CD14-positive monocyte (primary cell): ENCODE results near the gene MADD. TPM values are rescaled to one million over a fixed set of nuclear protein-coding genes. Genes with fewer than 3 reads are reported as not detected.

Experiments used
- DNase-seq, 3 donors: peaks; one replicate each; pipeline ENCODE4 v3.0.0-alpha.2; 2011 to 2022
- H2AFZ ChIP-seq: 2 replicates; pipeline ENCODE4 v1.6.0; 2012; ENCODE audit warnings: mild to moderate bottlenecking, low read depth, low read length, inconsistent platforms; ENCODE audit not compliant: insufficient read depth, poor library complexity, severe bottlenecking
- H3K27ac ChIP-seq, 2 donors: 1 replicate in 1 of 2; 2 replicates in 1 of 2; pipeline ENCODE4 v1.5.1; 2012 to 2013; ENCODE audit warnings: low read length in 2 of 2, control low read depth in 1 of 2, inconsistent platforms in 1 of 2, low read depth in 1 of 2, mild to moderate bottlenecking in 1 of 2
- H3K27me3 ChIP-seq, 2 donors: one replicate each; pipeline versions ENCODE4 v1.6.0 to v1.6.1; 2011 to 2013; ENCODE audit warnings: low read length in 2 of 2; ENCODE audit not compliant: control insufficient read depth in 2 of 2, insufficient read depth in 2 of 2
- H3K36me3 ChIP-seq, 2 donors: replicated peaks in 1 of 2; 1 replicate in 1 of 2; 2 replicates in 1 of 2; pipeline versions ENCODE4 v1.5.1 to v1.6.1; 2012 to 2013; ENCODE audit warnings: low read length in 2 of 2, control low read depth in 1 of 2, inconsistent platforms in 1 of 2, mild to moderate bottlenecking in 1 of 2; ENCODE audit not compliant: insufficient read depth in 2 of 2, control insufficient read depth in 1 of 2
- H3K4me1 ChIP-seq, 2 donors: 1 replicate in 1 of 2; 2 replicates in 1 of 2; pipeline versions ENCODE4 v1.5.1 to v1.6.1; 2012 to 2013; ENCODE audit warnings: low read length in 2 of 2, control low read depth in 1 of 2, inconsistent platforms in 1 of 2, mild to moderate bottlenecking in 1 of 2, moderate library complexity in 1 of 2; ENCODE audit not compliant: insufficient read depth in 2 of 2, control insufficient read depth in 1 of 2
- H3K4me2 ChIP-seq: replicated peaks from 2 replicates; pipeline ENCODE3; 2012; ENCODE audit warnings: low read length, moderate library complexity, mild to moderate bottlenecking; ENCODE audit not compliant: poor library complexity, severe bottlenecking; ENCODE audit errors: extremely low read depth
- H3K4me3 ChIP-seq, 3 experiments: fragments of 200-600 bp in 1 of 3; sonication (generic) in 1 of 3; replicated peaks in 1 of 3; 1 replicate in 2 of 3; 2 replicates in 1 of 3; pipeline ENCODE4 v1.5.1; 2011 to 2013; ENCODE audit warnings: low read length in 3 of 3, mild to moderate bottlenecking in 3 of 3, control low read depth in 2 of 3, low read depth in 2 of 3, inconsistent platforms in 1 of 3, moderate library complexity in 1 of 3
- H3K79me2 ChIP-seq: 2 replicates; pipeline ENCODE4 v1.6.0; 2012; ENCODE audit warnings: mild to moderate bottlenecking, control low read depth, inconsistent platforms, low read length, moderate library complexity; ENCODE audit not compliant: insufficient read depth
- H3K9ac ChIP-seq: 2 replicates; pipeline ENCODE4 v1.6.0; 2017; ENCODE audit warnings: low read length, mild to moderate bottlenecking; ENCODE audit not compliant: insufficient read depth, poor library complexity, severe bottlenecking
- H3K9me3 ChIP-seq, 2 donors: replicated peaks in 1 of 2; 1 replicate in 1 of 2; 2 replicates in 1 of 2; pipeline versions ENCODE4 v1.5.1 to v1.6.1; 2012 to 2013; ENCODE audit warnings: low read length in 2 of 2, control low read depth in 1 of 2; ENCODE audit not compliant: control insufficient read depth in 1 of 2, insufficient read depth in 1 of 2
- H4K20me1 ChIP-seq: 2 replicates; pipeline ENCODE4 v1.6.0; 2012; ENCODE audit warnings: mild to moderate bottlenecking, low read length, control low read depth, moderate library complexity; ENCODE audit not compliant: insufficient read depth
- H3K27ac Mint-ChIP-seq, 7 donors: one replicate each; pipeline ENCODE4 v1.8.0; 2020; ENCODE audit warnings: mild to moderate bottlenecking in 7 of 7, mixed read lengths in 7 of 7, moderate library complexity in 6 of 7, inconsistent platforms in 2 of 7
- H3K27me3 Mint-ChIP-seq, 3 donors: one replicate each; pipeline ENCODE4 v1.8.0; 2021 to 2022; ENCODE audit warnings: low read depth in 3 of 3, mild to moderate bottlenecking in 3 of 3, mixed read lengths in 3 of 3, moderate library complexity in 3 of 3, inconsistent platforms in 1 of 3
- H3K36me3 Mint-ChIP-seq, 2 donors: one replicate each; pipeline ENCODE4 v1.8.0; 2020; ENCODE audit warnings: mixed read lengths in 2 of 2, inconsistent platforms in 1 of 2, mild to moderate bottlenecking in 1 of 2
- H3K4me1 Mint-ChIP-seq: one replicate; pipeline ENCODE4 v1.8.0; 2020; ENCODE audit warnings: mild to moderate bottlenecking, mixed read lengths
- H3K4me3 Mint-ChIP-seq, 2 donors: one replicate each; pipeline ENCODE4 v1.8.0; 2020; ENCODE audit warnings: mild to moderate bottlenecking in 2 of 2, mixed read lengths in 2 of 2, moderate library complexity in 1 of 2
- H3K9me3 Mint-ChIP-seq, 7 donors: one replicate each; pipeline ENCODE4 v1.8.0; 2020 to 2022; ENCODE audit warnings: mixed read lengths in 7 of 7, mild to moderate bottlenecking in 6 of 7, moderate library complexity in 6 of 7, inconsistent platforms in 2 of 7
- WGBS: methylation state at CpG from one replicate; pipeline ENCODE4 v1.1.5; 2013; ENCODE audit warnings: missing lambda C conversion rate; ENCODE audit not compliant: insufficient coverage; 5-methylcytosine and 5-hydroxymethylcytosine counted together
- intact Hi-C, 2 donors: fragments of 100-400 bp; cut with micrococcal nuclease; formaldehyde crosslinking; loops; one replicate each; pipeline versions ENCODE4 v1.15.0 to v1.15.1; 2023
- polyA plus RNA-seq, 3 donors: library from polyadenylated mRNA; depleted of rRNA in 1 of 3; unstranded in 2 of 3; stranded (reverse) in 1 of 3; fragments of 300-500 nt in 2 of 3; fragments of >200 nt in 1 of 3; fragmentation: Illumina TruSeq in 2 of 3; gene quantifications; 1 replicate in 2 of 3; 2 replicates in 1 of 3; pipeline ENCODE4 v1.2.3, GENCODE V29; 2012 to 2021
- TF ChIP-seq, protein P1 (sequence below): fragments of 200-600 bp; IDR thresholded peaks from one replicate; pipeline ENCODE4 v1.8.0; 2022; ENCODE audit warnings: antibody characterized with exemption, mild to moderate bottlenecking

MADD gene
- polyA plus RNA-seq, 3 donors: 6.4 to 58.1 (median 12.2) TPM

DNA sequence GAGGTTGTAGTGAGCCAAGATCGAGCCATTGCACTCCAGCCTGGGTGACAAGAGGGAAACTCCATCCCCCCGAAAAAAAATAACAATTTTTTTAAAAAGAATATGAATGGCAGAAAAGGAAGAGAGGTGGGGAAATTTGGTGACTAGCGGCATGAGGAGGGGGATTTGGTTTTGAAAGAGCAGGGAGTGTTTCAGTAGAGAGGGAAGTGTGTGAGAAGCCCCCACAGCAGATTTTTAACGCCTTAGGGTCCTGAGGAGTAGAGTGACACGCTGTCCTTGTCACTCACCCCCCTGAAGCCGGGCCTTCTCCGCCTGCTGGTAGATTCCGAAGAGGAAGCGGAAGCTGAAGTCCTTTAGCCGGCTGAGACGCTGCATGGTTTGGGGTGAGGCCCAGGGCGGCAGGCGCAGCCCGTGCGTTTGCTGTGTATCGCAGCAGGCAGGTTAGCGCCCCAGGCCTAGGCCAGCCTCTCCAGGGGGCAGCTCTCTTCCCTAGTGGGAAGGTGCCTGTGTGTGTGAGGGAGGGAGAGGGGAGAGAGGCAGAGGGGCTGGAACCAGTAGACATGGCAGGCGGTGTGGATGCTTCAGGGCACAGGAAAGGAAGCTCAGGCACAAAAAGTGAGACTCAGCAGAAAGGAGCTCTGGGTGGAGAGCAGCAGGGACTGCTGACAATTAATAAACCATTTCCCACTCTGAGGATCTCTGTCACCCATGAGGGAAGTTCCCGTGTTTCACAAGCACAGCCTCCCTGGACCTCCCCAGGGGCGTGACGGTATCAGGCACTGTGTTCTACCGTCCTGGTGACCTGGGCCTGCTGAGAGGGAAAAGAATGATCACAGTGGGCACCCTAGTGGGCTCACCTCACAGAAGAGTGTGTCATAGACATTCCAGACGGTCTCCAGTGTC is 25.2 kb upstream of the MADD start:
- TF ChIP-seq, protein P1, sequence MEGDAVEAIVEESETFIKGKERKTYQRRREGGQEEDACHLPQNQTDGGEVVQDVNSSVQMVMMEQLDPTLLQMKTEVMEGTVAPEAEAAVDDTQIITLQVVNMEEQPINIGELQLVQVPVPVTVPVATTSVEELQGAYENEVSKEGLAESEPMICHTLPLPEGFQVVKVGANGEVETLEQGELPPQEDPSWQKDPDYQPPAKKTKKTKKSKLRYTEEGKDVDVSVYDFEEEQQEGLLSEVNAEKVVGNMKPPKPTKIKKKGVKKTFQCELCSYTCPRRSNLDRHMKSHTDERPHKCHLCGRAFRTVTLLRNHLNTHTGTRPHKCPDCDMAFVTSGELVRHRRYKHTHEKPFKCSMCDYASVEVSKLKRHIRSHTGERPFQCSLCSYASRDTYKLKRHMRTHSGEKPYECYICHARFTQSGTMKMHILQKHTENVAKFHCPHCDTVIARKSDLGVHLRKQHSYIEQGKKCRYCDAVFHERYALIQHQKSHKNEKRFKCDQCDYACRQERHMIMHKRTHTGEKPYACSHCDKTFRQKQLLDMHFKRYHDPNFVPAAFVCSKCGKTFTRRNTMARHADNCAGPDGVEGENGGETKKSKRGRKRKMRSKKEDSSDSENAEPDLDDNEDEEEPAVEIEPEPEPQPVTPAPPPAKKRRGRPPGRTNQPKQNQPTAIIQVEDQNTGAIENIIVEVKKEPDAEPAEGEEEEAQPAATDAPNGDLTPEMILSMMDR: no peak
- Histone ChIP-seq H3K27me3 (no peaks in the 10 kb centered on the region), H3K4me2 (no peak overlapping the region), H3K4me3 (no peak overlapping the region), H3K9ac (no peak overlapping the region), H3K9me3 (no peaks in the 10 kb centered on the region), H3K27ac (peak overlapping the region; percentile 44 to 60), H3K4me1 (peaks cover 15 to 20% of the 10 kb centered on the region in 2 donors), H4K20me1 (no peaks in the 10 kb centered on the region), H3K36me3 (peaks cover 55 to 73% of the 10 kb centered on the region in 2 donors), H3K79me2 (peaks cover 22% of the 10 kb centered on the region), H2AFZ (no peak overlapping the region)
- H3K4me3 Mint-ChIP-seq: no peak overlapping the region
- intact Hi-C loops: loop anchor here (5.0 to 10.0 kb wide), 2 partner anchors 310 to 312 kb away; partner anchors contain the start of gene CSTPP1 (in 1 of the 2)
- peak overlapping the region; percentile 14 to 86 (median 75) for H3K27ac Mint-ChIP-seq
- H3K4me1 Mint-ChIP-seq: peaks cover 30% of the 10 kb centered on the region
- DNase-seq: peak; percentile 9 to 71 (median 42)
- WGBS: 89% methylated on average over 20 of the region's 23 CpGs
- peaks cover 0 to 2% (median 0%) of the 10 kb centered on the region in 7 donors for H3K9me3 Mint-ChIP-seq
- peaks cover 64 to 69% of the 10 kb centered on the region in 2 donors for H3K36me3 Mint-ChIP-seq
- H3K27me3 Mint-ChIP-seq: no peaks in the 10 kb centered on the region

DNA sequence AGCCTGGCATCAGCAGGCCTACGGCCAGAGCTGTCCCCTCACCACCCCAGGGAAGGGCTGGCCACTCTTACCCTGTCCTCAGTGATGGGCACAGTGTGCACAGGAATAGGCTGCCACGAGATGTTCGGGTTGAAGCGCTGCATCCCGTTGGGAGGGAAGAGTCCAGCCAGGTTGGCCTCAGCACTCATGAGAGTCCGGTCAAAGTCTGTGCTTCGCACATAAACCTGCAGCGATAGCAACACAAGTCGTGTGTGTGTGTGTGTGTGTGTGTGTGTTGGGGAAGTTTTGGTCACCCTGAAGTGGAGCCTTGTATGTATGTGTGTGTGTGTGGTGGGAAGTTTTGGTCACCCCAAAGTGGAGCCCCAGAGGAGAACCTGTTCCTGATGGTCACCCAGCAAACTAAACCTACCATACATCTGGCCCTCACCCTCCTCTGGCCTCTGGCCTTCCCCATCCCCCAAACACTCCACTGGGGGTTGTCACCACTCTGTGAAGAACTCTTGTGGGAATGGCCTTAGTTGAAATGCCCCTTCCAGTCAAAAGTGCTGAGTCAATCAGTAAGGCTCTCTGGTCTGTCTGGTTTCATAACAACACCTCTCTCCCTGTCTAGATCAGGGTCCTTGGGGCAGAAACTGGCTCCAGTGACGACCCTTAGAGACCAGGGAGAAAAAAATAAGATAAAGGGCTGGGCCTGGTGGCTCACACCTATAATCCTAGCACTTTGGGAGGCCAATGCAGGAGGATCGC is 24.1 kb upstream of the MADD start:
- no peaks in the 10 kb centered on the region for H3K27me3 ChIP-seq
- peaks cover 15 to 21% of the 10 kb centered on the region in 2 donors for H3K4me1 ChIP-seq
- H3K9me3 ChIP-seq: no peaks in the 10 kb centered on the region
- H4K20me1 ChIP-seq: no peaks in the 10 kb centered on the region
- H3K9ac ChIP-seq: no peak overlapping the region
- Mint-ChIP-seq H3K9me3 (peaks cover 0 to 2% (median 0%) of the 10 kb centered on the region in 7 donors), H3K27ac (peak overlapping the region in 5 of 7 donors; percentile 5 to 86 (median 68)), H3K36me3 (peaks cover 54 to 58% of the 10 kb centered on the region in 2 donors), H3K4me1 (peaks cover 30% of the 10 kb centered on the region), H3K4me3 (no peak overlapping the region), H3K27me3 (no peaks in the 10 kb centered on the region)
- peak overlapping the region; percentile 44 to 60 for H3K27ac ChIP-seq
- H3K4me2 ChIP-seq: no peak overlapping the region
- no peak for DNase-seq
- H3K4me3 ChIP-seq: no peak overlapping the region
- intact Hi-C loops: loop anchor here (5.0 to 10.0 kb wide), 2 partner anchors 311 to 313 kb away; partner anchors contain the start of gene CSTPP1 (in 1 of the 2)
- peaks cover 46 to 62% of the 10 kb centered on the region in 2 donors for H3K36me3 ChIP-seq
- TF ChIP-seq, protein P1: no peak
- no peak overlapping the region for H2AFZ ChIP-seq
- H3K79me2 ChIP-seq: peaks cover 27% of the 10 kb centered on the region
- WGBS: 100% methylated on average over 7 of the region's 11 CpGs
